HEK293 (cell line): ENCODE measurements around the gene CD101.

Source experiments
- CTCF ChIA-PET: fragments of 350-600 bp; formaldehyde crosslinking; extraction: SDS; loops from one replicate; lab custom pipeline; 2021; ENCODE audit warnings: antibody characterized with exemption; lab: Yijun Ruan, JAX
- POLR2A ChIA-PET: fragments of 300-600 bp; formaldehyde crosslinking; extraction: SDS; loops from one replicate; lab custom pipeline; 2020; ENCODE audit warnings: antibody characterized with exemption, inconsistent platforms; lab: Yijun Ruan, JAX
- H3K27ac ChIP-seq: fragments of 200-500 bp; sonication (Bioruptor generic); 2 replicates; pipeline ENCODE4 v1.5.1; 2014; ENCODE audit warnings: low read depth, low read length, control low read depth, inconsistent platforms; ENCODE audit errors: extremely low read depth
- H3K36me3 ChIP-seq, 2 experiments: fragments of 200-500 bp in 1 of 2; sonication (Bioruptor generic) in 1 of 2; 1 replicate in 1 of 2; 2 replicates in 1 of 2; pipeline ENCODE4 v1.5.1; 2014 to 2017; ENCODE audit warnings: inconsistent platforms in 2 of 2, low read length in 2 of 2; ENCODE audit not compliant: control insufficient read depth in 2 of 2, insufficient read depth in 1 of 2
- H3K4me1 ChIP-seq: fragments of 200-500 bp; sonication (Bioruptor generic); 2 replicates; pipeline ENCODE4 v1.5.1; 2014; ENCODE audit warnings: mild to moderate bottlenecking, low read length, inconsistent platforms; ENCODE audit not compliant: control insufficient read depth, insufficient read depth
- H3K4me3 ChIP-seq: 2 replicates; pipeline ENCODE4 v1.5.1; 2011; ENCODE audit warnings: low read depth, mild to moderate bottlenecking, control low read depth, low read length, moderate library complexity
- H3K9me3 ChIP-seq: fragments of 200-500 bp; sonication (Bioruptor generic); 2 replicates; pipeline ENCODE4 v1.5.1; 2014; ENCODE audit warnings: low read depth, low read length, inconsistent platforms; ENCODE audit not compliant: control insufficient read depth, insufficient read depth
- GFI1B ChIP-seq: fragments of 450-650 bp; formaldehyde crosslinking; IDR thresholded peaks from 2 replicates; pipeline ENCODE4 v1.5.1; 2016; ENCODE audit warnings: missing biosample characterization, missing genetic modification characterization
- HOXC10 ChIP-seq: sonication (generic); formaldehyde crosslinking; IDR thresholded peaks from 2 replicates; pipeline ENCODE4 v1.8.1; 2023; ENCODE audit warnings: mild to moderate bottlenecking, missing genetic modification reagents
- OSR2 ChIP-seq: fragments of 450-650 bp; formaldehyde crosslinking; IDR thresholded peaks from 2 replicates; pipeline ENCODE4 v1.5.1; 2016; ENCODE audit warnings: missing biosample characterization, missing genetic modification characterization
- SALL2 ChIP-seq: fragments of 450-650 bp; formaldehyde crosslinking; IDR thresholded peaks from 2 replicates; pipeline ENCODE4 v1.5.0; 2017; ENCODE audit warnings: missing biosample characterization, mild to moderate bottlenecking, missing genetic modification characterization, borderline replicate concordance
- ZBTB1 ChIP-seq: fragments of 450-650 bp; formaldehyde crosslinking; IDR thresholded peaks from 2 replicates; pipeline ENCODE4 v1.5.1; 2016; ENCODE audit warnings: missing biosample characterization, missing genetic modification characterization
- ZFHX2 ChIP-seq: fragments of 450-650 bp; formaldehyde crosslinking; conservative IDR thresholded peaks from 2 replicates; pipeline ENCODE4 v1.5.1; 2016; ENCODE audit warnings: missing biosample characterization, missing genetic modification characterization
- ZNF146 ChIP-seq: fragments of 450-650 bp; formaldehyde crosslinking; IDR thresholded peaks from 2 replicates; pipeline ENCODE4 v1.5.1; 2016; ENCODE audit warnings: missing biosample characterization, missing genetic modification characterization
- ZNF157 ChIP-seq: fragments of 450-650 bp; formaldehyde crosslinking; IDR thresholded peaks from 2 replicates; pipeline ENCODE4 v1.5.1; 2016; ENCODE audit warnings: missing biosample characterization, missing genetic modification characterization
- ZNF174 ChIP-seq: fragments of 450-650 bp; formaldehyde crosslinking; IDR thresholded peaks from 2 replicates; pipeline ENCODE4 v1.5.0; 2017; ENCODE audit warnings: missing biosample characterization, mild to moderate bottlenecking, missing genetic modification characterization
- ZNF23 ChIP-seq: fragments of 450-650 bp; formaldehyde crosslinking; IDR thresholded peaks from 2 replicates; pipeline ENCODE4 v1.5.1; 2016; ENCODE audit warnings: missing biosample characterization, missing genetic modification characterization, borderline replicate concordance
- ZNF239 ChIP-seq: fragments of 450-650 bp; formaldehyde crosslinking; IDR thresholded peaks from 2 replicates; pipeline ENCODE4 v1.5.1; 2016; ENCODE audit warnings: missing biosample characterization, missing genetic modification characterization
- ZNF48 ChIP-seq: fragments of 450-650 bp; formaldehyde crosslinking; IDR thresholded peaks from 2 replicates; pipeline ENCODE4 v1.5.1; 2016; ENCODE audit warnings: missing biosample characterization, missing genetic modification characterization
- ZNF530 ChIP-seq: fragments of 450-650 bp; formaldehyde crosslinking; IDR thresholded peaks from 2 replicates; pipeline ENCODE4 v1.5.1; 2016; ENCODE audit warnings: low read depth, missing biosample characterization, missing genetic modification characterization
- ZNF558 ChIP-seq: fragments of 450-650 bp; formaldehyde crosslinking; IDR thresholded peaks from 2 replicates; pipeline ENCODE4 v1.5.1; 2016; ENCODE audit warnings: missing biosample characterization, missing genetic modification characterization
- ZNF571 ChIP-seq: fragments of 450-650 bp; formaldehyde crosslinking; IDR thresholded peaks from 2 replicates; pipeline ENCODE4 v1.5.0; 2017; ENCODE audit warnings: missing biosample characterization, missing genetic modification characterization
- ZNF596 ChIP-seq: fragments of 450-650 bp; IDR thresholded peaks from 2 replicates; pipeline ENCODE4 v1.5.0; 2018; ENCODE audit warnings: missing biosample characterization, mild to moderate bottlenecking, missing genetic modification characterization, moderate library complexity
- ZNF610 ChIP-seq: fragments of 450-650 bp; formaldehyde crosslinking; IDR thresholded peaks from 2 replicates; pipeline ENCODE4 v1.5.1; 2016; ENCODE audit warnings: missing biosample characterization, missing genetic modification characterization, borderline replicate concordance
- ZNF624 ChIP-seq: fragments of 450-650 bp; formaldehyde crosslinking; IDR thresholded peaks from 2 replicates; pipeline ENCODE4 v1.5.1; 2017; ENCODE audit warnings: missing biosample characterization, missing genetic modification characterization
- ZNF707 ChIP-seq: fragments of 450-650 bp; formaldehyde crosslinking; IDR thresholded peaks from 2 replicates; pipeline ENCODE4 v1.5.1; 2016; ENCODE audit warnings: missing biosample characterization, missing genetic modification characterization
- ZNF785 ChIP-seq: fragments of 450-650 bp; formaldehyde crosslinking; IDR thresholded peaks from 2 replicates; pipeline ENCODE4 v1.5.1; 2016; ENCODE audit warnings: missing biosample characterization, missing genetic modification characterization
- ZNF792 ChIP-seq: fragments of 450-650 bp; formaldehyde crosslinking; IDR thresholded peaks from 2 replicates; pipeline ENCODE4 v1.5.1; 2016; ENCODE audit warnings: missing biosample characterization, missing genetic modification characterization
- ZNF830 ChIP-seq: fragments of 450-650 bp; IDR thresholded peaks from 2 replicates; pipeline ENCODE4 v1.5.0; 2018; ENCODE audit warnings: missing biosample characterization, missing genetic modification characterization, low read depth, mild to moderate bottlenecking, moderate library complexity
- ZSCAN23 ChIP-seq: fragments of 450-650 bp; formaldehyde crosslinking; IDR thresholded peaks from 2 replicates; pipeline ENCODE4 v1.5.1; 2016; ENCODE audit warnings: missing biosample characterization, missing genetic modification characterization
- TF ChIP-seq, protein P1 (sequence below): fragments of 450-650 bp; formaldehyde crosslinking; IDR thresholded peaks from 2 replicates; pipeline ENCODE4 v1.5.1; 2016; ENCODE audit warnings: missing biosample characterization, missing genetic modification characterization

CD101 gene

DNA sequence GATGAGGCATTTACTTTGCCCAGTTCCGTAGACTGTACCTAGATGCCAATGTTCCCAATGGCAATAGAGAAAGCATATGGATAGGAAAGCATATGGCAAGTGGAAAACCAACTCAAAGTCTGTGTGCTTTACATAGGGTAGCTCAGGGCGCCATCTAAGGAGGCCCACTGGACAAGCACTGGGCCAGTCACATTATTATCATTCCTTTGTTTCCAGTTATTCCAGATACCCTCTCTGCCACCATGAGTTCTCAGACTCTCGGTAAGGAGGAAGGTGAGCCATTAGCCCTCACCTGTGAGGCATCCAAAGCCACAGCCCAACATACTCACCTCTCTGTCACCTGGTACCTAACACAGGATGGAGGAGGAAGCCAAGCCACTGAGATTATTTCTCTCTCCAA lies 9.8 kb downstream of the CD101 start:
- TF ChIP-seq ZNF23 (tag by site-specific recombination) (no peak), GFI1B (no peak), ZNF174 (tag by site-specific recombination) (no peak), SALL2 (tag by site-specific recombination) (no peak), ZNF610 (tag by site-specific recombination) (no peak), ZBTB1 (tag by site-specific recombination) (no peak), ZNF146 (tag by site-specific recombination) (no peak), ZNF792 (tag by site-specific recombination) (no peak), ZSCAN23 (tag by site-specific recombination) (no peak), ZFHX2 (no peak), ZNF571 (tag by site-specific recombination) (no peak), ZNF239 (no peak), ZNF707 (tag by site-specific recombination) (no peak), ZNF596 (no peak)
- H3K36me3 ChIP-seq = no peaks in the 10 kb centered on the region
- no peak overlapping the region for H3K27ac ChIP-seq
- ChIA-PET POLR2A (no interaction called here), CTCF (interaction anchor here (1.2 kb wide), 1 partner anchor 273 kb away, joined by 3 read pairs; no protein-coding TSS in a partner anchor)
- no peak overlapping the region for H3K4me3 ChIP-seq
- no peaks in the 10 kb centered on the region for H3K4me1 ChIP-seq
- no peaks in the 10 kb centered on the region for H3K9me3 ChIP-seq

DNA sequence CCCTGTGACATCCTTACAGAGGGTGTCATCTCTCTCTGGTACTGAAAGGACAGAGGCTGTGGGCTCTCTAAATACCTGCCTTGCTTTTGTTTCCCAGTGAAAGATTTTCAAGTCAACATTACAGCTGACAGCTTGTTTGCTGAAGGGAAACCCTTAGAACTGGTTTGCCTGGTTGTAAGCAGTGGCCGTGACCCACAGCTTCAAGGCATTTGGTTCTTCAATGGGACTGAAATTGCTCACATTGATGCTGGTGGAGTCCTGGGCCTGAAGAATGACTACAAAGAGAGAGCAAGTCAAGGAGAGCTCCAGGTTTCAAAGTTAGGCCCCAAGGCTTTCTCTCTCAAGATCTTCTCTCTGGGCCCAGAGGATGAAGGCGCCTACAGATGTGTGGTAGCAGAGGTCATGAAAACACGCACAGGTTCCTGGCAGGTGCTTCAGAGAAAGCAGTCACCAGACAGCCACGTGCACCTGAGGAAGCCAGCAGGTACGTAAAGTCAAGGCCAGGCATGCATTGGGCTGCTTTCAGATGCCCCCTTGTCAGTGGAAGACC lies 11.8 kb downstream of the CD101 start:
- H3K27ac ChIP-seq = no peak overlapping the region
- no peak overlapping the region for H3K4me3 ChIP-seq
- ChIA-PET POLR2A (no interaction called here), CTCF (interaction anchor here (0.6 to 0.7 kb wide), 2 partner anchors 14 to 56 kb away, joined by 3 read pairs; no protein-coding TSS in a partner anchor)
- H3K4me1 ChIP-seq = no peaks in the 10 kb centered on the region
- no peaks in the 10 kb centered on the region for H3K36me3 ChIP-seq
- no peaks in the 10 kb centered on the region for H3K9me3 ChIP-seq
- TF ChIP-seq ZNF558 (tag by site-specific recombination) (no peak), OSR2 (no peak), ZNF830 (tag by site-specific recombination) (no peak), ZNF157 (no peak), ZNF48 (tag by site-specific recombination) (no peak), ZNF624 (tag by site-specific recombination) (no peak), ZNF785 (tag by site-specific recombination) (no peak), HOXC10 (CRISPR knock-in tag) (no peak), ZNF530 (tag by site-specific recombination) (no peak)
- TF ChIP-seq, protein P1, sequence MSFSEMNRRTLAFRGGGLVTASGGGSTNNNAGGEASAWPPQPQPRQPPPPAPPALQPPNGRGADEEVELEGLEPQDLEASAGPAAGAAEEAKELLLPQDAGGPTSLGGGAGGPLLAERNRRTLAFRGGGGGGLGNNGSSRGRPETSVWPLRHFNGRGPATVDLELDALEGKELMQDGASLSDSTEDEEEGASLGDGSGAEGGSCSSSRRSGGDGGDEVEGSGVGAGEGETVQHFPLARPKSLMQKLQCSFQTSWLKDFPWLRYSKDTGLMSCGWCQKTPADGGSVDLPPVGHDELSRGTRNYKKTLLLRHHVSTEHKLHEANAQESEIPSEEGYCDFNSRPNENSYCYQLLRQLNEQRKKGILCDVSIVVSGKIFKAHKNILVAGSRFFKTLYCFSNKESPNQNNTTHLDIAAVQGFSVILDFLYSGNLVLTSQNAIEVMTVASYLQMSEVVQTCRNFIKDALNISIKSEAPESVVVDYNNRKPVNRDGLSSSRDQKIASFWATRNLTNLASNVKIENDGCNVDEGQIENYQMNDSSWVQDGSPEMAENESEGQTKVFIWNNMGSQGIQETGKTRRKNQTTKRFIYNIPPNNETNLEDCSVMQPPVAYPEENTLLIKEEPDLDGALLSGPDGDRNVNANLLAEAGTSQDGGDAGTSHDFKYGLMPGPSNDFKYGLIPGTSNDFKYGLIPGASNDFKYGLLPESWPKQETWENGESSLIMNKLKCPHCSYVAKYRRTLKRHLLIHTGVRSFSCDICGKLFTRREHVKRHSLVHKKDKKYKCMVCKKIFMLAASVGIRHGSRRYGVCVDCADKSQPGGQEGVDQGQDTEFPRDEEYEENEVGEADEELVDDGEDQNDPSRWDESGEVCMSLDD (tag by site-specific recombination) = no peak
